Stomach smooth muscle (tissue), 2 donors: ENCODE data around the gene CDPF1.

Experiments
- H3K27ac ChIP-seq: one replicate; pipeline ENCODE4 v1.7.0; 2013; ENCODE audit warnings: mild to moderate bottlenecking, low read length, inconsistent platforms
- H3K27me3 ChIP-seq, 2 donors: one replicate each; pipeline ENCODE4 v1.7.0; 2013; ENCODE audit warnings: low read length in 2 of 2; ENCODE audit not compliant: insufficient read depth in 2 of 2, control insufficient read depth in 1 of 2
- H3K36me3 ChIP-seq, 2 donors: one replicate each; pipeline ENCODE4 v1.7.0; 2013; ENCODE audit warnings: low read length in 2 of 2; ENCODE audit not compliant: control insufficient read depth in 2 of 2, insufficient read depth in 2 of 2
- H3K4me1 ChIP-seq: one replicate; pipeline ENCODE4 v1.7.0; 2013; ENCODE audit warnings: low read length; ENCODE audit not compliant: control insufficient read depth, insufficient read depth
- H3K4me3 ChIP-seq, 2 donors: one replicate each; pipeline ENCODE4 v1.7.0; 2013; ENCODE audit warnings: low read length in 2 of 2
- H3K9ac ChIP-seq, 2 donors: one replicate each; pipeline ENCODE4 v1.7.0; 2013; ENCODE audit warnings: low read length in 2 of 2, mild to moderate bottlenecking in 1 of 2
- H3K9me3 ChIP-seq, 2 donors: one replicate each; pipeline ENCODE4 v1.7.0; 2013; ENCODE audit warnings: low read length in 2 of 2; ENCODE audit not compliant: control insufficient read depth in 2 of 2
- donor health status: healthy.
- donor health status: Pancreatic carcinoma.

Gene CDPF1

DNA sequence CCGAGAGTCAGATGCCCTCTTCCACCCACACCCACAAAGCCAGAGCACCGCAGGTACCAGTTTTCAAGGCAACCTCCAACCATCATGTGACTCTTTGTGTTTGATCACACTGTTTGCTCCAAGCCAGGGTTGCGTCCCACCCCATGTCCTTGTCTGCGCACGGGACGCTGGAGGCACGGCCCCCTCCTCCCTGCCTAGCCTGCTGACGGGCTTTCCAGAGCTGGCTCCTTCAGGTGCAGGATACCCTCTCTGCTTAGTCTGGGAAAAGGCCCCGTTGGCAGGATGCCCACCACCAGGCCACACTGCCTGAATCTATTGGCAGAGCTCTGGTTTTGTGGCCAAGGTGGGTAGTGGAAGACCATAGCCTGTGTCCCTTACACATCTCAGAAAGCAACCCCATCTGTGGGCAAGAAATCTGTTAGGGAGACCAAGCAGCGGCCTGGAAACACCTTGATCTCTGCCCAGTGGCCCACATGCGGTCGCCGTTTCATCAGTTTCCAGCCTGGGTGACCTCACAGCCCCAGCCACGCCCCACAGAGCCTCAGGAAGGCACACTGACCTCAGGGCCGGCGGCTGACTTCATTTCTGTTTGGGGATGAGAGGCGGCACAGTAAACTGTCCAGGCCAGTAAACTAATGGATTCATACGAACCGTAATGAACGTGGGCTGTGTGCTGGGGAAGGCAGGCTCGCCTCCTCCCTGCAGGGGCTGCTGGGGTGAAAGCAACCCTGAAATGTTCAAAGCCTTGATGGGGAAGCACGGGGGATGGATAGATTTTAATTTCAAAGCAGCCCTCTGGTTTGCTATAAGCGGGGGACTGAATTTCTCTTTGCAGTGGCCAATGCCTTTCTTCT is 25.8 kb downstream of the CDPF1 start:
- H3K27ac ChIP-seq, result no peak overlapping the region
- H3K9me3 ChIP-seq, result no peaks in the 10 kb centered on the region
- no peaks in the 10 kb centered on the region for H3K4me1 ChIP-seq
- no peaks in the 10 kb centered on the region for H3K27me3 ChIP-seq
- no peak overlapping the region for H3K9ac ChIP-seq
- peaks cover 21 to 25% of the 10 kb centered on the region in 2 donors for H3K36me3 ChIP-seq
- no peak overlapping the region for H3K4me3 ChIP-seq

DNA sequence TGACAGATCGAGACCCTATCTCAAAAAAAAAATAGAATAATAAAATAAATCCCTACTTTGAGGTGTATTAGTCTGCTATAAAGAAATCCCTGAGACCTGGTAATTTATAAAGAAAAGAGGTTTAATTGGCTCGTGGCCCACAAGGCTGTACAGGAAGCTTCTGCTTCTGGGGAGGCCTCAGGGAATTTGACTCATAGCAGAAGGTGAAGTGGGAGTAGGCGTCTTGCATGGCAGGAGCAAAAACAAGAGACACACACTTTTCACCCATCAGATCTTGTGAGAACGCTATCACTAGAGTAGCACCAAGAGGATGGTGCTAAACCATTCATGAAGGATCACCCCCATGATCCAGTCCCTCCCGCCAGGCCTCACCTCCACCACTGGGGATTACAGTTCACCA is 29.2 kb downstream of the CDPF1 start:
- H3K9me3 ChIP-seq, result no peaks in the 10 kb centered on the region
- no peaks in the 10 kb centered on the region for H3K4me1 ChIP-seq
- no peak overlapping the region for H3K4me3 ChIP-seq
- H3K9ac ChIP-seq, result no peak overlapping the region
- H3K27me3 ChIP-seq, result no peaks in the 10 kb centered on the region
- H3K27ac ChIP-seq, result no peak overlapping the region
- H3K36me3 ChIP-seq, result peaks cover 34 to 36% of the 10 kb centered on the region in 2 donors

DNA sequence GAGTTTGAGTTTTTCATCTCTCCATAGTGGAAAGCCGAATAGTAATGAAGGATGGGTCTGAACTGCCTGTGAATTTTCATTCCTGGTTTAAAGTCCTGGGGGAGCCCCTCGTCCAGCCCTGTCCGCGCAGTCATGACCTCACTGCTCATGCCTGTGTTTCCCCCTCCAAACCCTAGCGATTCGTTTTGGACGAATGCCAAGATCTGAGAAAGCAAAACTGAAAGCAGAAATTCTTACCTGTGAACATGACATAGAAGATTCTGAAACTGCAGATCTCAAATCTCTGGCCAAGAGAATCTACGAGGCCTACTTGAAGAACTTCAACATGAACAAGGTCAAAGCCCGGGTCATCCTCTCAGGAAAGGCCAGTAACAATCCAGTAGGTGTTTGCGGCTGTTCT is 30.5 kb downstream of the CDPF1 start:
- Histone ChIP-seq H3K27me3 (no peaks in the 10 kb centered on the region), H3K9me3 (no peaks in the 10 kb centered on the region), H3K4me3 (no peak overlapping the region), H3K36me3 (peaks cover 32 to 36% of the 10 kb centered on the region in 2 donors), H3K9ac (no peak overlapping the region), H3K4me1 (no peaks in the 10 kb centered on the region), H3K27ac (no peak overlapping the region)

DNA sequence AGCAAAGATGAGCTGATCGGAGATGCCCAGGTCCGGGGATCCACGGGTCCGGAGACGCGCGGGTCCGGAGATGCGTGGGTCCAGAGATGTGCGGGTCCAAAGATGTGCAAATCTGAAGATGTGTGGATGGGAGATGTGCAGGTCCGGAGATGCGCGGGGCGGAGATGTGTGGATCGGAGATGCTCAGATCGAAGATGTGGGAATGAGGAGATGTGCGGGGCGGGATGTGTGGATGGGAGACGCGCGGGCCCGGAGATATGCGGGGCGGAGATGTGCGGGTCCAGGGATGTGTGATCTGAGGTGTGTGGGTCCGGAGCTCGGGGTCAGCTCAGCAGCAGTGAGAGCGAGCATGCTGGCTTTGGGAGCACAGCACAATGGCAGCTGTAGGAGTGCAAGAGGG is 35.5 kb downstream of the CDPF1 start:
- peaks cover 2 to 3% of the 10 kb centered on the region in 2 donors for H3K9me3 ChIP-seq
- H3K4me3 ChIP-seq, result no peak overlapping the region
- H3K27ac ChIP-seq, result no peak overlapping the region
- no peak overlapping the region for H3K9ac ChIP-seq
- H3K36me3 ChIP-seq, result peaks cover 27 to 30% of the 10 kb centered on the region in 2 donors
- H3K4me1 ChIP-seq, result no peaks in the 10 kb centered on the region
- no peaks in the 10 kb centered on the region for H3K27me3 ChIP-seq

DNA sequence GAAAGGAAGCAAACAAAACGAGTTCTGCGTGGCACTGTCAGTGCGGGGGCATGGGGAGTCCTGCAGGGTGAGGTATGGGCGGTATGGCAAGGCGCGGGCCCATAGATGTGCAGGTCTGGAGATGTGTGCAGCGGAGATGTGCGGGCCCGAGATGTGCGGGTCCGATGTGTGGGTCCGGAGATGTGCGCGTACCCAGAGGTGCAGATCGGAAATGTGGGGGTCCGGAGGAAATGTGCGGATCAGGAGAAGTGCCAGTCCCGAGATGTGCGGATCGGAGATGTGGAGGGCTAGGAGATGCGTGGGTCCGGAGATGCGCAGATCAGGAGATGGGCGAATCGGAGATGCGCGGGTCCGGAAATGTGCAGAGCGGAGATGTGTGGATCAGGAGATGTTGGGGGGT is 35.9 kb downstream of the CDPF1 start:
- Histone ChIP-seq H3K36me3 (peaks cover 27 to 28% of the 10 kb centered on the region in 2 donors), H3K9ac (no peak overlapping the region), H3K4me1 (no peaks in the 10 kb centered on the region), H3K9me3 (peaks cover 3 to 7% of the 10 kb centered on the region in 2 donors), H3K4me3 (no peak overlapping the region), H3K27ac (no peak overlapping the region), H3K27me3 (no peaks in the 10 kb centered on the region)

DNA sequence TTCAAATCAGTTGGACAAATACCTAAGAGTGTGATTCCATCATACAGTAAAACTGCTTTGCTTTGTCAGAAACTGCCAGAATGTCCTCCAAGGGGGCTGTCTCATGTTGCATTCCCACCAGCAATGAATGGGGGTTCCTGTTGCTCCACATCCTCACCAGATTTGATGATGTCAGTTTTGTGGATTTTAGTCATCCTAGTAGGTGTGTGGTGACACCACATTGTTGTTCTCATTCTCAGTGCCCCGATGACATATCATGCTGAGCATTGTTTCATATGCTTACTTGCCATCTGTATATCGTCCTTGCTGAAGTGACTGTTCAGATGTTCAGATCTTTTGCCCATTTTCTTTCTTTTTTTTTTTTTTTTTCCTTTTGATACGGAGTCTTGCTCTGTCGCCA is 37.0 kb downstream of the CDPF1 start:
- H3K36me3 ChIP-seq, result peaks cover 24 to 26% of the 10 kb centered on the region in 2 donors
- no peaks in the 10 kb centered on the region for H3K4me1 ChIP-seq
- H3K9me3 ChIP-seq, result peaks cover 3 to 13% of the 10 kb centered on the region in 2 donors
- H3K27me3 ChIP-seq, result no peaks in the 10 kb centered on the region
- no peak overlapping the region for H3K27ac ChIP-seq
- no peak overlapping the region for H3K9ac ChIP-seq
- no peak overlapping the region for H3K4me3 ChIP-seq

- H3K9me3 ChIP-seq, result peaks cover 3 to 13% of the 10 kb centered on the region in 2 donors
- H3K36me3 ChIP-seq, result peaks cover 23 to 24% of the 10 kb centered on the region in 2 donors
- H3K4me3 ChIP-seq, result no peak overlapping the region
Observed at GRCh38 chr22:46212195-46212594, 37.9 kb downstream of the CDPF1 start.

DNA sequence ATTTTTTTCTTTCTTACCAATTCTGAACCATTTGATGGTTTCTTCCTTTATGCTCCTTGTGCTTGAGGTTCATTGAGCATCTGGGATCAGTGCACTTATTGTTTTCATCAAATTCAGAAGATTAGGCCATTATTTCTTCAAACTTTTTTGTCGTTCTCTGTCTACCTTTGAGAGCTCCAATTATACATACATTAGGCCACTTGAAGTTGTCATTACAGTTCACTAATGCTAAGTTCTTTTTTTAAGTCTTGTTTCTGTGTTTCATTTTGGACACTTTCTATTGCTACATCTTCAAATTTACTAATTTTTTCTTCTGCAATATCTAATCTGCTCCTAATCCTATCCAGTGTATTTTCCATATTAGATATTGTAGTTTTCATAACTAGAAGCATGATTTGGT is 40.8 kb downstream of the CDPF1 start:
- no peak overlapping the region for H3K27ac ChIP-seq
- H3K9ac ChIP-seq, result no peak overlapping the region
- H3K27me3 ChIP-seq, result no peaks in the 10 kb centered on the region
- H3K4me1 ChIP-seq, result no peaks in the 10 kb centered on the region
- peaks cover 3 to 13% of the 10 kb centered on the region in 2 donors for H3K9me3 ChIP-seq
- peaks cover 8 to 10% of the 10 kb centered on the region in 2 donors for H3K36me3 ChIP-seq
- H3K4me3 ChIP-seq, result no peak overlapping the region

More at GRCh38 chr22:46212195-46212594, 37.9 kb downstream of the CDPF1 start:
- Histone ChIP-seq H3K27ac (no peak overlapping the region), H3K27me3 (no peaks in the 10 kb centered on the region), H3K9ac (no peak overlapping the region), H3K4me1 (no peaks in the 10 kb centered on the region)

DNA sequence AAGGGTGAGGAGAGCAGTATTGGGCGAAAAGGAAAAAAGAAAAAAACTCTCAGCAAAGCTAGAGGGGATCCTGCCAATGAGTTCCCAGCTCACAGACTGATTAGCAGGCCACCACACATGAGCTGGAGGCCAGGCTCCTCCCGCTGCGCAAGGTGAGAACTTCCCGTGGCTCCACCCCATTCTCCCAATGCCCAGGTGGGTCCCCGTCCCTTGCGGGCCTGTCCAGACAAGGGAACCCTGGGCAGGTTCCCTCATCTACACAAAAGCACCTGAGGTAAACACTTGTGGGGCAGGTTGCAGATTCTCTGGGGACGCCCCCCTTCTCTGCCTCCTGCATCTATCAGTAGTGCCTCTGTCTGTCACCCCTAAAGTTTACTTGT is 46.5 kb downstream of the CDPF1 start:
- H3K9me3 ChIP-seq, result peaks cover 0 to under 1% of the 10 kb centered on the region in 2 donors
- no peak overlapping the region for H3K27ac ChIP-seq
- H3K27me3 ChIP-seq, result no peaks in the 10 kb centered on the region
- H3K36me3 ChIP-seq, result peaks cover 9 to 20% of the 10 kb centered on the region in 2 donors
- H3K9ac ChIP-seq, result no peak overlapping the region
- H3K4me3 ChIP-seq, result no peak overlapping the region
- H3K4me1 ChIP-seq, result no peaks in the 10 kb centered on the region

DNA sequence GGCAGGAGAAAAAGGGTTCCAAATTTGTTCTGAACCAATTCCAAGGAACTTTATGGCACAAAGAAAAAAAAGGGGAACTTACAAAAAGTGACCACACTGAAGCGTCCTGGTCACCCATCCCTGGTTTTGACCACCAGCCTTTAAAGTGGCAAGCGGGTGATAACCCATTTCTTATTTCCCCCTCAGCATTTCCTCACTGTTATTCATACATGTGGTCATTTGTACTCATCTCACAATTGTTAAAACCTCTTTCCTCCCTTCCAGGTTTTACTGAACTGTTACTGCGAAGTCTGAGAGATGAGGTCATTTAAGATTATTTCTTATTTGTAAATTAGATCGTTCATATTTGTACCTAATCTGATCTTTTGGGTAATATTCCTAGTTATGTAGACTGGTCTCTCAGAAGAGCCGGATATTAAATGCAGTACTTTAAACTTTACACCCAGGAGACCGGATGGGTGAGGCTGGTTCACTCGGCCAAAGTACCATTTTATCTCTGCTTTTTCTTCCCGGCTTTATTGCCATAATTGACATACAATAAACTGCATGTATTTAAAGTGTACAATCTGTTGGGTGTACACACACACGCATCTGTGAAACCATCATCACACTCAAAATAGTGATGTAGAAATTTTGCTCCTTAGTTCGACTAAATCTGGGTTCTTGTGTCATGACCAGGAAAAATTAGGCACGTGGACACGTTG is 47.0 kb downstream of the CDPF1 start:
- no peak overlapping the region for H3K4me3 ChIP-seq
- peaks cover 9 to 20% of the 10 kb centered on the region in 2 donors for H3K36me3 ChIP-seq
- H3K4me1 ChIP-seq, result no peaks in the 10 kb centered on the region
- H3K27me3 ChIP-seq, result no peaks in the 10 kb centered on the region
- H3K27ac ChIP-seq, result no peak overlapping the region
- H3K9ac ChIP-seq, result no peak overlapping the region
- H3K9me3 ChIP-seq, result no peaks in the 10 kb centered on the region
